HT-29 (cell line): Measurements from ENCODE around the gene ADA. TPM values are rescaled to one million over a fixed set of nuclear protein-coding genes. Genes with fewer than 3 reads are reported as not detected.
A peak's percentile ranks its signal among the peaks of the same experiment; 100 is the strongest.

ENCODE experiments used
- DNase-seq: peaks from one replicate; pipeline ENCODE4 v3.0.0-alpha.2; 2015; ENCODE audit warnings: low spot score
- total RNA-seq: library from RNA; depleted of rRNA; stranded (reverse); fragments of >200 nt; shearing (Covaris generic); gene quantifications from 2 replicates; pipeline ENCODE4 v1.2.3, GENCODE V29; 2014; rRNA removed

Gene ADA
- total RNA-seq, 1 experiment from 2014 or later: not detected

- DNase-seq: no peak
Measured at GRCh38 chr20:44581515-44581914, 70.0 kb downstream of the ADA start.

DNA sequence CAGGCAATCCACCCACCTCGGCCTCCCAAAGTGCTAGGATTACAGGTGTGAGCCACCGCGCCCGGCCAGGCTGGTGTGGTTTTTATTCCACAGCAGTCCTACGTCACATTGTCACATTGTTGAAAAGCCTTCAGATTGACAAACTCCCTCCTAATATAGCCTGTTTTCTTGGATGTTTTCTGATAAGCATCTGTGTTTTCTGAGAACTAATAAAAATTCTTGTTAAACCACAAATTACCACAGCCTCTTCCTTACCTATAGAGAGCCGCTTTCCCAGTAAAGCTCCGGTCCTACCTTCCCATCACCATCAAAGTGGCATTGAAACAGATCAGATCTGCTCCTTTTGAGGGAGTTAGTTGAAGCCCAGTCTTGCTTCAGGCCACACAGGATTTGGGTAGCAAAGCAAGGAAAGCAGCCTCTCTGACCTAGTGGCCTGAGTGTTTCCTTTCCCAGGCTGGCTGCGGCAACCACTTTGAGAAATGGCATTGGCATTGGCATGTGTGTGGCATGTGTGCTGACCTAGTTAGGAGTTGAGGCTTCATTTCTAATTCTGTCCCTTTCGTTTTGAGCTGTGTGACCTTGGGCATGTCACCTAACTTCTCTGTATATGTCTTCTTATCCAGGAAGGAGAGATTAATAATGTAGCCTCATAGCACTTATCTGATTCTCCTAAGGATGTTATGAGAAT lies 70.8 kb downstream of the ADA start:
- peak; percentile 45 for DNase-seq

- no peak for DNase-seq
Measured at GRCh38 chr20:44579313-44580081, 72.0 kb downstream of the ADA start.

DNA sequence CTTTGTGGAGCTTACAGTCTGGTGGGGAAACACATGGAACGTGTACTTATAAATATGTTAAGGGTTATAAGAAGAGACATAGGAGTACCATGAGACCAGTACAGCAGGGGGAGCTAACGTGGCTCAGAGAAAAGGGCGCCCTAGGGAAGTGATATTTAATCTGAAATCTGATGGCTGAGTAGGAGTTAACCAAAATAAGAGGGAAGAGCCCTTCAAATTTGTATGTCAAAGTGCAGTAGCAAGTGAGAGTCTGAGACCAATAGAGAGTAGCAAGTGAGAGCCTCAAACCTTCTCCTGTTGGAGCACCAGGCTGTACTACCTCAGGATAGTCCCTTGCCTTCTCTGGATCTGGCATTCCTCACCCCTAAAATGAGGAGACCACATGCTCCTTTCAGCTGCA lies 75.2 kb downstream of the ADA start:
- DNase-seq: peak; percentile 57

DNA sequence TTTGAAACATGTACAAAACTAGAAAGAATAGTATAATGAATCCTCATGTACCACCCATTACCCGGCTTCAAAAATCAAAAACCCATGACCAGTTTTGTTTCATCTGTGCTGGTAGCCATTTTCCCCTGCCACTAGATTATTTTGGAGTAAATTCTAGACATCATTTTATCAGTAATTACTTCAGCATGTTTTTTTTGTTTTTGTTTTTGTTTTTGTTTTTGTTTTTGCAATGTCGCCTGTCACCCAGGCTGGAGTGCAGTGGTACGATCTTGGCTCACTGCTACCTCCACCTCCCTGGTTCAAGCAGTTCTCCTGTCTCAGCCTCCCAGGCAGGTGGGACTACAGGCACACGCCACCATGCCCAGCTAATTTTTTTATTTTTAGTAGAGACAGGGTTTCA lies 77.1 kb downstream of the ADA start:
- no peak for DNase-seq

DNA sequence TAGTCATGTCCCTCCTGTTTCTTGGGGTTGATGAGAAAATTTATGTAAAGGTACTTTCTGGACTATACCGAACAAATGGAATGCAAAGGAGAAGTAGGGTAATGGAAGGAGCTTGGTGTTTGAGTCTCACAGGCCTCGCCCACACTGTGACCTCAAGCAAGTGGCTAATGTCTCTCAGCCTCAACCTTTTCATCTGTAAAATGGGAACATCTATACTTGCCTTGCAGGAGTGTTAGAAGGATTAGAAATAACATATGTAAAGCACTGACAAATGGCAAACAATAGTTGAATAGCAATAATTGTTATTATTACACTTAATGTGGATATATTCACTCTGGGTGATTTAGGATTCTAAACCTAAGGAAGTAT lies 78.0 kb downstream of the ADA start:
- no peak for DNase-seq

GRCh38 chr20:44572551-44573500 lies 78.7 kb downstream of the ADA start:
- no peak for DNase-seq

- DNase-seq: no peak
Measured at GRCh38 chr20:44571362-44571988, 80.0 kb downstream of the ADA start.

- no peak for DNase-seq
Measured at GRCh38 chr20:44570367-44570766, 81.1 kb downstream of the ADA start.

Other genes with a start within 250 kb of the ADA start
- 4.7 and 4.8 TPM in 2 replicates for gene TTPAL, start 175.8 kb downstream of the ADA start, total RNA-seq
- gene SERINC3, start 129.6 kb downstream of the ADA start, total RNA-seq: 61.4 and 74.3 TPM in 2 replicates
- gene PKIG, start 69.1 kb downstream of the ADA start, total RNA-seq: 0.29 and 1.3 TPM in 2 replicates
- not detected in 2 replicates for gene CCN5, start 63.7 kb upstream of the ADA start, total RNA-seq
- not detected in 2 replicates for gene KCNK15, start 94.2 kb upstream of the ADA start, total RNA-seq
- gene RIMS4, start 158.8 kb upstream of the ADA start, total RNA-seq: not detected in 2 replicates
- gene YWHAB, start 234.0 kb upstream of the ADA start, total RNA-seq: 71.4 and 77.9 TPM in 2 replicates